GM19395 (cell line): ENCODE data around the gene CST9.
"Not testable (repeated sequence)": the region's sequence is repeated elsewhere in the genome, so short reads cannot be mapped to it uniquely, and the experiment has no call there.

Experiments used
- ATAC-seq: cut with Tn5 transposase; IDR thresholded peaks from one replicate; pipeline ENCODE4 v1.9.1; 2021; ENCODE audit warnings: mild to moderate bottlenecking, moderate library complexity; ENCODE audit not compliant: unreplicated experiment

The CST9 gene

GRCh38 chr20:23624324-23624691, 18.6 kb upstream of the CST9 start:
- no peak for ATAC-seq

GRCh38 chr20:23623666-23624323, 18.1 kb upstream of the CST9 start:
- no peak for ATAC-seq

- peak; percentile 57 for ATAC-seq
These were observed 17.2 kb upstream of the CST9 start for GRCh38 chr20:23622839-23623343.

- ATAC-seq = not testable (repeated sequence)
These were observed 16.7 kb upstream of the CST9 start for GRCh38 chr20:23622401-23622800.

- not testable (repeated sequence) for ATAC-seq
These were observed 15.1 kb upstream of the CST9 start for GRCh38 chr20:23620670-23621386.

- no peak for ATAC-seq
These were observed 8.4 kb upstream of the CST9 start for GRCh38 chr20:23614163-23614562.

GRCh38 chr20:23613676-23614075, 8.0 kb upstream of the CST9 start:
- ATAC-seq = no peak

GRCh38 chr20:23612396-23612795, 6.7 kb upstream of the CST9 start:
- ATAC-seq = no peak

GRCh38 chr20:23609486-23610109, 3.9 kb upstream of the CST9 start:
- no peak for ATAC-seq

- ATAC-seq = no peak
These were observed 2.6 kb upstream of the CST9 start for GRCh38 chr20:23608251-23608846.

GRCh38 chr20:23607497-23608245, 2.0 kb upstream of the CST9 start:
- ATAC-seq = no peak

GRCh38 chr20:23606652-23607049, 934 bp upstream of the CST9 start:
- peak; percentile 93 for ATAC-seq

GRCh38 chr20:23604306-23604705, 1.4 kb downstream of the CST9 start:
- no peak for ATAC-seq

GRCh38 chr20:23603321-23603720, 2.4 kb downstream of the CST9 start:
- no peak for ATAC-seq

GRCh38 chr20:23602699-23603098, 3.0 kb downstream of the CST9 start:
- no peak for ATAC-seq

- no peak for ATAC-seq
These were observed 3.5 kb downstream of the CST9 start for GRCh38 chr20:23602241-23602640.

GRCh38 chr20:23601715-23602114, 4.0 kb downstream of the CST9 start:
- no peak for ATAC-seq

GRCh38 chr20:23598481-23598880, 7.2 kb downstream of the CST9 start:
- ATAC-seq = no peak

GRCh38 chr20:23596579-23597250, 9.0 kb downstream of the CST9 start:
- no peak for ATAC-seq

- ATAC-seq = no peak
These were observed 9.8 kb downstream of the CST9 start for GRCh38 chr20:23595941-23596340.
